GM19372 (cell line): ENCODE measurements around the gene ARHGEF40.
"Not testable (repeated sequence)": the region's sequence is repeated elsewhere in the genome, so short reads cannot be mapped to it uniquely, and the experiment has no call there.

Experiments
- ATAC-seq: cut with Tn5 transposase; IDR thresholded peaks from one replicate; pipeline ENCODE4 v1.9.1; 2021; ENCODE audit warnings: mild to moderate bottlenecking, low read depth, moderate library complexity; ENCODE audit not compliant: unreplicated experiment

ARHGEF40 gene

DNA sequence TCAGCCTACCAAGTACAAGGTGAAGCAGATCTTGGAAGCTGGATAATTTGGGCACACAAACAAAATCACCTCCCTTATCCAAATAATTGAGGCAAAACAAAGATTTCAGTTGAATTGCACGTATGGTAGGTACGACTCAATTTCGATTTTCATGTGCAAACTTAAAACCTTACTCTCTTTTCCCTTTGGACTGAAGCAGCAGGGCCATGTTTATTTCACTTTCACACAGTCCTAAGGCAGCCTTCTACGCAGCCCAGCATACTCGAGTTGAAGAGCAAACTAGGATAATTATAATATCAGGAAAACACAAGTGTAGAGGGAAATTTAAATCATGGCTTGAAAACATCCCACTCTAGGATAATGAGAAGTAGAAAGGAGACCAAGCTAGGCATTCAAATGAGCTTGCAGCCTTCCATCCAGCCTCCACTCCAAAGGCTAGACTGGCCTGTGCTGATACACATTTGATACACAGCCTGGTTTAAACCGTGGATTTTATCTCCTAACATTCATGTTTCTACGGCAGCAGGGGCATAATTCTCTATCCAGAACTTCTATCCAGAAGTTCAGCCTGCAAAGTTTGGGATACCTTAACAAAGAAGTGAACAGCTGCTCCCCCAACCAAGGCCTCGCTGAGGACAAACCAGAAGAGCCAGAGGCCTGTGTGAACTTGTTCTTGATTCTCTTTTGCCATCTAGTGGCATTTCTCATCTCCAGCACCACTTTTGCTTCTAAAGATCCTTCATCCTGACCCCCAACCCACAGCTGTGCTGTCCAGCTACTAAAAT lies 30.3 kb upstream of the ARHGEF40 start:
- ATAC-seq, result no peak

DNA sequence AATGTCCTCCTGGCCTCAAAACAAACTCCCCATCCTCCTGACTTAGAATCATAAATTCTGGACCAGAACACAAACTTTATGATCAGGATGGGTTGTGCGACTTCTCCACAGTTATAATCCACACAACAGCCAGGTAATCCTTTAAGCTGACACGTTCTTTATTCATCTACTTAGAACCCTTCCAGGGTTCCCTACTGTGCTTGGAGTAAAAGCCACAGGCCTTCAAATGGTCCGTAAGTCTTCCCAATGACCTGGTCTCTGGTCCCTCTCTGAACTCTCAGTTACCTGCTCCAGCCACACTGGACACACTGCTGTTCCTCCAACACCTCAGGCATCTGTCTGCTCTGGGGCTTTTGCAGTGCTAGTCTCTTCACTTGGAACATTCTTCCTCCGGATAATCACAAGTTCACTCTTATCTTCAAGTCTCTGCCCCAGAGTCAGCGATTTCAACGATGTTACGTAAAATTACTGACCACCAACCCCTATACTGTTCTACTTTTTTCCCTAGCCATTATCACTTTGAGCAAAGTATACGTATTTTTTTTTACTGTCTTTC lies 29.7 kb upstream of the ARHGEF40 start:
- no peak for ATAC-seq

- not testable (repeated sequence) for ATAC-seq
These were observed 29.2 kb upstream of the ARHGEF40 start for GRCh38 chr14:21040941-21041340.

- ATAC-seq, result no peak
These were observed 28.2 kb upstream of the ARHGEF40 start, which contains the start of gene RNASE7 for GRCh38 chr14:21041676-21042433. Gene RNASE7 (plus strand): TSS chr14:21042362. CDS start chr14:21042993, 631 bp downstream.

GRCh38 chr14:21042918-21043317 lies 27.2 kb upstream of the ARHGEF40 start:
- no peak for ATAC-seq

- no peak for ATAC-seq
These were observed 26.6 kb upstream of the ARHGEF40 start for GRCh38 chr14:21043387-21043973.

DNA sequence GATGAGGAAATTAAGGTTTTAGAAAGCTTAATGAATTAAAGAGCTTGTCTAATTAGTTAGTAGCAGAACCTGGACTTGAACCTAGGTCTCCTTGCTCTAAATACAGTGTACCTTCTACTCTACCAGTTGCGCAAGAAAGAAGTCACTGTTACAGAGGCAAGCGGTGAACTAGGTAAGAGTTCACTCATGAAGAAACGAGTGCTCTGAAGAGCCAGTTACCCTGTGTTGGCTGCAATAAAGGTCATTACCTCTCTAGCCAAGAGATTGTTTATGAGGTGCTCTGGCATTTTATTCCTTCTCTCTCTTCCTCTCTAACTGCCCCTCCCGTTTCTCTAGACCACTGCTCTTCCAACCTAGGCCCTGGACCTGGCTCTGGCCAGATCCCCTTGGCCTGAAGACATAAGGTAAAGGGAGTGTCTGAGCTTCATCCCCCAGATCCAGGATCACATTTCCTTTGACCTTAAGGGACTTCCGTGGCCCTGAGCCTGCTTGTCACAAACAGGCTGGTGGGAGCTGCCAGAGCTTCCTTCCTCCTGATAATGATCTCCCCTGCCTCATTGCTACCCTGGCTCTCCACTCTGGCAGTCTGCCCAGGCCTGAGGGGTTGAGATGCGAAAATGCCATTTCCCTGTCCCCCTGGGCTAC lies 26.0 kb upstream of the ARHGEF40 start:
- no peak for ATAC-seq

DNA sequence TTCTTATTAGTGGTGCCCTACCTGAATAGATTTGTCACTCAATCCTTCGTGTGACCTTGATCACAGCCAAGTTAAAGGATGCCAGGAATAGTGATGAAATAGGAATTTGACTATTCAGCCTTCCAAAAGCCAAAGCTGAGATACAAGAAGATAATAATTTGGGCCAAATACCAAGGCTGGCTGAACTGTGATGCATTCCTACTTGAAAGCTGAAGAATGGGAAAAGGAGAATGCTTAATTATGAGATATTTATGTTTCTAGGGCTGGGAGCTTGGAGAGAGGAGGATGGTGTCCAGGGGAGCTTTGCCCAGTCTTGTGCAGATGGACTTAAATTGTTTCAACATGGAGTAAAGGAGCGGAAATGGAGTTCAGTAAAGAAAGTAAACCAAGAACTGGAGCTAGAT lies 22.7 kb upstream of the ARHGEF40 start:
- ATAC-seq, result no peak

DNA sequence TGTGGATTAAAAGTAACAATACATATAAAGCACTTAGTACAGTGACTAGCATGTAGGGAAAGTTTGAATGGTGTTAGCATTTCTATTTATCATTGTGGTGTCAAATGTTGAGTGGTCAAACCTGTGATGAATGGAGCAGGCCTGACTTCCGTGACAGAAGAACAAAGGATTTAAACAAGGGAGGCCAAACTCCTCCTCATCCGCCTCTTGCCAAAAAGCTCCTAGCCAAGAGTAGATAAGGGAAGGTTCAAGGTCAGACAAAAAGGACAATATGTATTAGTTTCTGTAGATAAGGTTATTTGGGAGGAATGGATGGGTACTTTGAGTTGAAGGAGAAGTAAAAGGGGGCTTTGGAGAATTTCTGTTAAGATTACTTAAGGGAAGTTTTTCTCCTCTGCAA lies 21.5 kb upstream of the ARHGEF40 start:
- no peak for ATAC-seq

DNA sequence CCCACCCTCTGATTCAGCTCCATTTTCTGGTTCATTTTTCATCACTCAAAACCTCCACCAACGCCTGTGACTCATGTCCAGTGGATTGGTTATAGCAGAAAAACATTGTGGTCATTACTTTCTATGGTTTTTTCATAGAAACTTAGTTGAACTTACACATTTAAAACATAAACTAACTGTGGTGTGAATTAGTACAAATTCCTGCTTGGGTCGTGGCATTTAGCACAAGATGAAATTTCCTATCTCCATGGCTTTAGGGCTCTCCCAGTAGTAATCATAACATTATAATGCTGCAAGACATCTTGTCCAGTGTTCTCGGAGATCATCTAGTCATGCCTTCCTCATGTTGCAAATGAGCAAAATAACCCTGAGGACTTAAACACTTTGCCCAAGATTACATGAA lies 20.8 kb upstream of the ARHGEF40 start:
- ATAC-seq, result no peak

- no peak for ATAC-seq
These were observed 19.5 kb upstream of the ARHGEF40 start for GRCh38 chr14:21050597-21050996.

DNA sequence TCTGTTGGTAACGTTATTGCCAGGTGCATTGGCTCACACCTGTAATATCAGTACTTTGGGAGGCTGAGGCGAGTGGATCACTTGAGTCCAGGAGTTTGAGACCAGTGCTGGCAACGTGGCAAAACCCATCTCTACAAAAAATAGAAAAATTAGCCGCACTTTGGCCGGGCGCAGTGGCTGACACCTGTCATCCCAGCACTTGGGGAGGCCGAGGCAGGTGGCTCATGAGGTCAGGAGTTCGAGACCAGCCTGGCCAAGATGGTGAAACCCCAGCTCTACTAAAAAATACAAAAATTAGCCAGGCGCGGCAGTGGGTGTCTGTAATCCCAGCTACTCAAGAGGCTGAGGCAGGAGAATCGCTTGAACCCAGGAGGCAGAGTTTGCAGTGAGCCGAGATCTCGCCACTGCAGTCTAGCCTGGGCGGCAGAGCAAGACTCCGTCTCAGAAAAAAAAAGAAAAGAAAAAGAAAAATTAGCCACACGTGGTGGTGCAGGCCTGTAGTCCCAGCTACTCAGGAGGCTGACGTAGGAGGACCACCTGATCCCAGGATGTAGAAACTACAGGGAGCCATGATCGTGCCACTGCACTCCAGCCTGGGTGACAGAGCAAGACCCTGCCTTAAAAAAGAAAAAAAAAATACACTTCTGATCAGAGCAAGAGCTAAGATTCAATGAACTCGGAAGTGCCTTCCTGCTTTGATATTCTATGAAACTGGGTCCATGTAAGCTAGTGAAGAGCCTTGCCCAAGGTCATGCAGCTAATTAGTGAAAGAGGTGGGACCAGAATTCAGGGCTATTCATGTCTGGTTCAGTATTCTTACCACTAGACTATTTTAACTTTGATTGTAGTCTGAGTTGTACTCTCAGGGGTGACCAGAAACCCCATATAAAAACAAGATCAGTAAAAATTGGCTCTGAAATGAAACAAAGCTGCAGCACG lies 16.7 kb upstream of the ARHGEF40 start:
- ATAC-seq, result no peak

GRCh38 chr14:21054123-21054767 lies 15.9 kb upstream of the ARHGEF40 start:
- ATAC-seq, result no peak

- ATAC-seq, result no peak
These were observed 15.3 kb upstream of the ARHGEF40 start for GRCh38 chr14:21054768-21055145.

DNA sequence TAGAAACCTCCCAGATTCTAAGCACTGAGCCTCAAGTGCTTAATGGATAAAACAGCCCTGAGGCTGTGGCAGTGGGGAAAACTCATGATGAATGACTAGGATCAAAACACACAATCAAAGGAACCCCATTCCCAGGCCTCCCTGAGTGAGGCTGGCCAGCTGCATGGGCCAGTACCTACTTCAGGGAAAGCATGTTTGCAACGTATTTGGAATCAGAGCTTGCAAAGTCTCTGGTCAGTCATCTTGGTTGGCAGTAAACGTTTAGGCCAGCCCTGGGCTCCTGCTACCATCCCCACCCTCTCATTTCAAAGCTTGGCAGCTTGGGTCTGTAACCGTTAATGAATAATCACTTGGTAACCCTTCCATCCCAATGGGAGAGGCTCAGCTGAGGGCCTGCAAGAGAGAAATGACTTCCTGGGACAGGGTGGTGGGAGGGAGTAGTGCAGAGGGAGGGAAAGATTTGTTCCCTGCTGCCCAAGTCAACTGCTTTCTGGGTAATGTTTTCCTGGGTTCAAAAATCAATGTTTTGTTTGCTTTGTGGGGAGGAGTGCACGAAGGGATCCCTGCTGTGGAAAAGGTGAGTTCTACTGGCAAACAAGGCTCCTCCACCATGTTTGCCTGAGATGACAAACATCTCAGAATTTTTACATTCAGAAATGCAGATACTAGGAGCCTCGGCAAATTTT lies 14.5 kb upstream of the ARHGEF40 start:
- no peak for ATAC-seq

DNA sequence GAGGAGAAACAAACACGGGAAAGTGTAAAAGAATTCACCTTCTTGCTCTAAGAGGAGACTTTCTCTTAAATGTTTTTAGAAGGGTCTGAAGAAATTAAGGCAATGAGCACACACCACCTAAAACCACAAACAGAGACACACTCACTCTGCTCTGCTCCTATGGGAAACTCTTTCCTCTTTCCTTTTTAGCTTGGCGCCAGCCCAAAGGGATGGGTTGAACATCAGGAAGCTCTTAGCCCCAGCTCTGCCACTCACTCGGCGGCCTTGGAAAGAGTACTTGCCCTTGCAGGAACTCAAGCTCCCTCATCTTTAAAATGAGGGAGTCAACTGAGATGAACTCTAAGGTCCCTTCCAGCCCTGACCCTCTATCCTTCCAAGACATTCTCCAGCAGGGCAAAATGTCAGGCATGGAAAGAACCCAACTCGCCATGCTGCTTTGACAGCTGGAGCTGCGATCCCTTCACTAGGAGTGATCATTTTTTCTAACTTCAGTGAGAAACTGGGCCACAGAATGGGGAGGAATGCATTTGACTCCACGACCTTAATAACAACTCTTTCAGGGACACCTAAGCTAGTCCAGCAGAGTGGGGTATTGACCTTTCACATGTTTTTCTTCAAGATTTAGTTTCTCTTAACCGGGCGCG lies 13.5 kb upstream of the ARHGEF40 start:
- ATAC-seq, result no peak

- ATAC-seq, result no peak
These were observed 12.1 kb upstream of the ARHGEF40 start, which contains the start of gene RNASE8 for GRCh38 chr14:21057803-21058675. Gene RNASE8 (plus strand): TSS chr14:21057822. CDS start chr14:21057893, 71 bp downstream.
